ENCODE results near the gene CDYL2. TPM values are rescaled to one million over a fixed set of nuclear protein-coding genes. Genes with fewer than 3 reads are reported as not detected.

The CDYL2 gene
- polyA plus RNA-seq, 1 donor from 2014 or later, result 2.6 TPM

GRCh38 chr16:80570106-80570478 is 234.3 kb downstream of the CDYL2 start:
- H2AFZ ChIP-seq (ENCODE audit: low read depth, low read length), result no peak overlapping the region
- H3K4me3 ChIP-seq (ENCODE audit: low read length), result no peak overlapping the region
- no peaks in the 10 kb centered on the region for H3K79me2 ChIP-seq (replicated peaks; ENCODE audit: insufficient read depth, low read length)
- no peaks in the 10 kb centered on the region for H3F3A ChIP-seq (ENCODE audit: insufficient read depth, low read length, poor library complexity, severe bottlenecking)
- no peaks in the 10 kb centered on the region for H3K9me3 ChIP-seq (ENCODE audit: low read length)
- no peak overlapping the region for H3K4me2 ChIP-seq (ENCODE audit: low read length)
- H3K27ac ChIP-seq (ENCODE audit: low read length), result no peak overlapping the region
- TF ChIP-seq EZH2 (IDR thresholded peaks at IDR 0.05; ENCODE audit: borderline replicate concordance, insufficient read depth, low read length, poor library complexity, severe bottlenecking) (no peak), MXI1 (conservative IDR thresholded peaks at IDR 0.05; ENCODE audit: poor library complexity, severe bottlenecking) (no peak)
- no peaks in the 10 kb centered on the region for H3K36me3 ChIP-seq (ENCODE audit: insufficient read depth, low read length)
- no peaks in the 10 kb centered on the region for H3K9me2 ChIP-seq (ENCODE audit: insufficient read depth, low read length)
- H4K20me1 ChIP-seq (ENCODE audit: insufficient read depth), result no peaks in the 10 kb centered on the region
- no peaks in the 10 kb centered on the region for H3K27me3 ChIP-seq (ENCODE audit: insufficient read depth, low read depth, low read length)
- no peak overlapping the region for H3K9ac ChIP-seq (ENCODE audit: low read length)

GRCh38 chr16:80569440-80570105 is 234.8 kb downstream of the CDYL2 start:
- Histone ChIP-seq H3K4me2 (ENCODE audit: low read length) (no peak overlapping the region), H3K27me3 (ENCODE audit: insufficient read depth, low read depth, low read length) (no peaks in the 10 kb centered on the region), H3F3A (ENCODE audit: insufficient read depth, low read length, poor library complexity, severe bottlenecking) (no peaks in the 10 kb centered on the region), H3K9me2 (ENCODE audit: insufficient read depth, low read length) (no peaks in the 10 kb centered on the region), H2AFZ (ENCODE audit: low read depth, low read length) (no peak overlapping the region), H4K20me1 (ENCODE audit: insufficient read depth) (no peaks in the 10 kb centered on the region), H3K9me3 (ENCODE audit: low read length) (no peaks in the 10 kb centered on the region), H3K4me3 (ENCODE audit: low read length) (no peak overlapping the region), H3K9ac (ENCODE audit: low read length) (no peak overlapping the region), H3K27ac (ENCODE audit: low read length) (no peak overlapping the region), H3K79me2 (replicated peaks; ENCODE audit: insufficient read depth, low read length) (no peaks in the 10 kb centered on the region), H3K36me3 (ENCODE audit: insufficient read depth, low read length) (no peaks in the 10 kb centered on the region)
- TF ChIP-seq POLR2AphosphoS5 (IDR thresholded peaks at IDR 0.05) (no peak), MXI1 (conservative IDR thresholded peaks at IDR 0.05; ENCODE audit: poor library complexity, severe bottlenecking) (no peak), SMC3 (conservative IDR thresholded peaks at IDR 0.05; ENCODE audit: poor library complexity) (no peak), EP300 (conservative IDR thresholded peaks at IDR 0.05; ENCODE audit: poor library complexity, severe bottlenecking) (no peak), RAD21 (conservative IDR thresholded peaks at IDR 0.05) (no peak), CTCF (IDR thresholded peaks at IDR 0.05; ENCODE audit: poor library complexity, severe bottlenecking) (no peak), EZH2 (IDR thresholded peaks at IDR 0.05; ENCODE audit: borderline replicate concordance, insufficient read depth, low read length, poor library complexity, severe bottlenecking) (no peak)
- TF ChIP-seq, protein P1, sequence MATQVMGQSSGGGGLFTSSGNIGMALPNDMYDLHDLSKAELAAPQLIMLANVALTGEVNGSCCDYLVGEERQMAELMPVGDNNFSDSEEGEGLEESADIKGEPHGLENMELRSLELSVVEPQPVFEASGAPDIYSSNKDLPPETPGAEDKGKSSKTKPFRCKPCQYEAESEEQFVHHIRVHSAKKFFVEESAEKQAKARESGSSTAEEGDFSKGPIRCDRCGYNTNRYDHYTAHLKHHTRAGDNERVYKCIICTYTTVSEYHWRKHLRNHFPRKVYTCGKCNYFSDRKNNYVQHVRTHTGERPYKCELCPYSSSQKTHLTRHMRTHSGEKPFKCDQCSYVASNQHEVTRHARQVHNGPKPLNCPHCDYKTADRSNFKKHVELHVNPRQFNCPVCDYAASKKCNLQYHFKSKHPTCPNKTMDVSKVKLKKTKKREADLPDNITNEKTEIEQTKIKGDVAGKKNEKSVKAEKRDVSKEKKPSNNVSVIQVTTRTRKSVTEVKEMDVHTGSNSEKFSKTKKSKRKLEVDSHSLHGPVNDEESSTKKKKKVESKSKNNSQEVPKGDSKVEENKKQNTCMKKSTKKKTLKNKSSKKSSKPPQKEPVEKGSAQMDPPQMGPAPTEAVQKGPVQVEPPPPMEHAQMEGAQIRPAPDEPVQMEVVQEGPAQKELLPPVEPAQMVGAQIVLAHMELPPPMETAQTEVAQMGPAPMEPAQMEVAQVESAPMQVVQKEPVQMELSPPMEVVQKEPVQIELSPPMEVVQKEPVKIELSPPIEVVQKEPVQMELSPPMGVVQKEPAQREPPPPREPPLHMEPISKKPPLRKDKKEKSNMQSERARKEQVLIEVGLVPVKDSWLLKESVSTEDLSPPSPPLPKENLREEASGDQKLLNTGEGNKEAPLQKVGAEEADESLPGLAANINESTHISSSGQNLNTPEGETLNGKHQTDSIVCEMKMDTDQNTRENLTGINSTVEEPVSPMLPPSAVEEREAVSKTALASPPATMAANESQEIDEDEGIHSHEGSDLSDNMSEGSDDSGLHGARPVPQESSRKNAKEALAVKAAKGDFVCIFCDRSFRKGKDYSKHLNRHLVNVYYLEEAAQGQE (IDR thresholded peaks at IDR 0.05; ENCODE audit: borderline replicate concordance), result no peak
